Smooth muscle cell (in vitro differentiated cells): ENCODE results near the gene PDE11A. TPM values are rescaled to one million over a fixed set of nuclear protein-coding genes. Genes with fewer than 3 reads are reported as not detected.

Experiments
- DNase-seq: peaks from one replicate; lab custom pipeline; 2025; ENCODE audit not compliant: unreplicated experiment; lab: John Stamatoyannopoulos, UW
- H2AFZ ChIP-seq: fragments of 200-600 bp; sonication (generic); 2 replicates; pipeline ENCODE4 v1.6.0; 2016; ENCODE audit warnings: antibody characterized with exemption, low read depth, mild to moderate bottlenecking
- H3F3A ChIP-seq: fragments of 200-600 bp; sonication (generic); 2 replicates; pipeline ENCODE4 v1.6.0; 2017; ENCODE audit warnings: antibody characterized with exemption, low read depth
- H3K27ac ChIP-seq: fragments of 200-600 bp; sonication (generic); 2 replicates; pipeline ENCODE4 v1.5.1; 2016; ENCODE audit warnings: low read depth, mild to moderate bottlenecking
- H3K27me3 ChIP-seq: fragments of 200-600 bp; sonication (generic); 2 replicates; pipeline ENCODE4 v1.6.1; 2016; ENCODE audit warnings: low read depth, mild to moderate bottlenecking
- H3K36me3 ChIP-seq: fragments of 200-600 bp; sonication (generic); 2 replicates; pipeline ENCODE4 v1.5.1; 2016; ENCODE audit warnings: low read depth
- H3K4me1 ChIP-seq: fragments of 200-600 bp; sonication (generic); 2 replicates; pipeline ENCODE4 v1.5.1; 2016; ENCODE audit warnings: low read depth
- H3K4me2 ChIP-seq: fragments of 200-600 bp; sonication (generic); 2 replicates; pipeline ENCODE4 v1.6.0; 2016; ENCODE audit warnings: mild to moderate bottlenecking
- H3K4me3 ChIP-seq: fragments of 200-600 bp; sonication (generic); 2 replicates; pipeline ENCODE4 v1.5.1; 2016; ENCODE audit warnings: mild to moderate bottlenecking
- H3K79me2 ChIP-seq: fragments of 200-600 bp; sonication (generic); 2 replicates; pipeline ENCODE4 v1.6.0; 2016; ENCODE audit warnings: low read depth, mild to moderate bottlenecking
- H3K9ac ChIP-seq: fragments of 200-600 bp; sonication (generic); 2 replicates; pipeline ENCODE4 v1.6.0; 2016; ENCODE audit warnings: low read depth
- H3K9me3 ChIP-seq: fragments of 200-600 bp; sonication (generic); replicated peaks from 2 replicates; pipeline ENCODE4 v1.5.1; 2016; ENCODE audit warnings: low read depth
- H4K20me1 ChIP-seq: fragments of 200-600 bp; sonication (generic); 2 replicates; pipeline ENCODE4 v1.6.0; 2016; ENCODE audit warnings: low read depth
- WGBS: methylation state at CpG from one replicate; pipeline ENCODE4 v1.1.7; 2016; ENCODE audit warnings: low lambda C conversion rate; 5-methylcytosine and 5-hydroxymethylcytosine counted together
- polyA plus RNA-seq: library from polyadenylated mRNA; unstranded; fragments of >200 nt; fragmentation: Nextera tagmentation; extraction: Ambion mirVana; gene quantifications from 2 replicates; pipeline ENCODE4 v1.2.1, GENCODE V29; 2016
- total RNA-seq: library from RNA; depleted of rRNA; stranded (reverse); fragments of >200 nt; gene quantifications from 2 replicates; pipeline ENCODE4 v1.2.3, GENCODE V29; 2014
- TF ChIP-seq, protein P1 (sequence below): fragments of 200-600 bp; sonication (generic); IDR thresholded peaks from 2 replicates; pipeline ENCODE4 v1.5.1; 2017; ENCODE audit warnings: borderline replicate concordance, mild to moderate bottlenecking, antibody characterized with exemption; ENCODE audit not compliant: insufficient read depth, poor library complexity, severe bottlenecking

The PDE11A gene
- total and polyA plus RNA-seq, 2 experiments from 2014 or later, result under 0.01 TPM; not detected in 1

- H3K79me2 ChIP-seq, result no peaks in the 10 kb centered on the region
- H3K4me3 ChIP-seq, result no peak overlapping the region
- H3F3A ChIP-seq, result no peaks in the 10 kb centered on the region
- no peaks in the 10 kb centered on the region for H3K9me3 ChIP-seq
- no peaks in the 10 kb centered on the region for H3K27me3 ChIP-seq
- no peaks in the 10 kb centered on the region for H3K4me1 ChIP-seq
- WGBS, result 84% methylated on average over 1 of the region's 1 CpG
- DNase-seq, result no peak
- no peaks in the 10 kb centered on the region for H3K36me3 ChIP-seq
- no peak overlapping the region for H3K27ac ChIP-seq
- TF ChIP-seq, protein P1, sequence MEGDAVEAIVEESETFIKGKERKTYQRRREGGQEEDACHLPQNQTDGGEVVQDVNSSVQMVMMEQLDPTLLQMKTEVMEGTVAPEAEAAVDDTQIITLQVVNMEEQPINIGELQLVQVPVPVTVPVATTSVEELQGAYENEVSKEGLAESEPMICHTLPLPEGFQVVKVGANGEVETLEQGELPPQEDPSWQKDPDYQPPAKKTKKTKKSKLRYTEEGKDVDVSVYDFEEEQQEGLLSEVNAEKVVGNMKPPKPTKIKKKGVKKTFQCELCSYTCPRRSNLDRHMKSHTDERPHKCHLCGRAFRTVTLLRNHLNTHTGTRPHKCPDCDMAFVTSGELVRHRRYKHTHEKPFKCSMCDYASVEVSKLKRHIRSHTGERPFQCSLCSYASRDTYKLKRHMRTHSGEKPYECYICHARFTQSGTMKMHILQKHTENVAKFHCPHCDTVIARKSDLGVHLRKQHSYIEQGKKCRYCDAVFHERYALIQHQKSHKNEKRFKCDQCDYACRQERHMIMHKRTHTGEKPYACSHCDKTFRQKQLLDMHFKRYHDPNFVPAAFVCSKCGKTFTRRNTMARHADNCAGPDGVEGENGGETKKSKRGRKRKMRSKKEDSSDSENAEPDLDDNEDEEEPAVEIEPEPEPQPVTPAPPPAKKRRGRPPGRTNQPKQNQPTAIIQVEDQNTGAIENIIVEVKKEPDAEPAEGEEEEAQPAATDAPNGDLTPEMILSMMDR, result no peak
- no peaks in the 10 kb centered on the region for H4K20me1 ChIP-seq
- H3K4me2 ChIP-seq, result no peak overlapping the region
- no peak overlapping the region for H3K9ac ChIP-seq
- no peak overlapping the region for H2AFZ ChIP-seq
Observed at GRCh38 chr2:177818412-177818811, 254.2 kb downstream of the PDE11A start.

GRCh38 chr2:177817300-177817699, 255.3 kb downstream of the PDE11A start:
- Histone ChIP-seq H3K4me3 (no peak overlapping the region), H3K36me3 (no peaks in the 10 kb centered on the region), H3F3A (no peaks in the 10 kb centered on the region), H4K20me1 (no peaks in the 10 kb centered on the region), H3K9ac (no peak overlapping the region), H3K9me3 (no peaks in the 10 kb centered on the region), H3K79me2 (no peaks in the 10 kb centered on the region), H3K27ac (no peak overlapping the region), H3K4me1 (no peaks in the 10 kb centered on the region), H3K4me2 (no peak overlapping the region), H2AFZ (no peak overlapping the region), H3K27me3 (no peaks in the 10 kb centered on the region)
- 94% methylated on average over 4 of the region's 4 CpGs for WGBS
- no peak for DNase-seq
- TF ChIP-seq, protein P1, result no peak

- Histone ChIP-seq H3K36me3 (no peaks in the 10 kb centered on the region), H3K27ac (no peak overlapping the region), H3K9me3 (no peaks in the 10 kb centered on the region), H3K79me2 (no peaks in the 10 kb centered on the region), H3K4me2 (no peak overlapping the region), H3K27me3 (no peaks in the 10 kb centered on the region), H3K9ac (no peak overlapping the region), H3K4me3 (no peak overlapping the region), H3F3A (no peaks in the 10 kb centered on the region), H3K4me1 (no peaks in the 10 kb centered on the region), H2AFZ (no peak overlapping the region), H4K20me1 (no peaks in the 10 kb centered on the region)
- TF ChIP-seq, protein P1, result no peak
- no peak for DNase-seq
Observed at GRCh38 chr2:177816766-177817165, 255.8 kb downstream of the PDE11A start.

- Histone ChIP-seq H3K4me3 (no peak overlapping the region), H3K4me1 (no peaks in the 10 kb centered on the region), H4K20me1 (no peaks in the 10 kb centered on the region), H3K9me3 (no peaks in the 10 kb centered on the region), H3K4me2 (no peak overlapping the region), H3F3A (no peaks in the 10 kb centered on the region), H2AFZ (no peak overlapping the region), H3K79me2 (no peaks in the 10 kb centered on the region), H3K27ac (no peak overlapping the region), H3K9ac (no peak overlapping the region), H3K27me3 (peaks cover 5% of the 10 kb centered on the region), H3K36me3 (no peaks in the 10 kb centered on the region)
- DNase-seq, result no peak
- 90% methylated on average over 2 of the region's 2 CpGs for WGBS
- TF ChIP-seq, protein P1, result no peak
Observed at GRCh38 chr2:177812713-177813396, 259.7 kb downstream of the PDE11A start.
